Ovary (tissue), 3 donors: ENCODE results near the gene TMEM107.

ENCODE experiments used
- CTCF ChIP-seq, 3 donors: fragments of 450-650 bp in 2 of 3; fragments of 200-600 bp in 1 of 3; IDR thresholded peaks; one replicate each; pipeline versions ENCODE4 v1.5.1 to v1.8.0; 2016 to 2022; ENCODE audit warnings: antibody characterized with exemption in 3 of 3, mild to moderate bottlenecking in 1 of 3
- POLR2A ChIP-seq: fragments of 450-650 bp; IDR thresholded peaks from one replicate; pipeline ENCODE4 v1.6.1; 2017; ENCODE audit warnings: antibody characterized with exemption, mild to moderate bottlenecking, moderate library complexity
- donor health status: DM: no; HTN: no; CAD: no.

GRCh38 chr17:8133941-8134340 lies 42.2 kb downstream of the TMEM107 start:
- TF ChIP-seq CTCF (IDR thresholded peaks at IDR 0.05): no peak
- TF ChIP-seq POLR2A: no peak
